ENCODE measurements around the gene AGT. TPM values are rescaled to one million over a fixed set of nuclear protein-coding genes. Genes with fewer than 3 reads are reported as not detected.
"Not testable (repeated sequence)": the region's sequence is repeated elsewhere in the genome, so short reads cannot be mapped to it uniquely, and the experiment has no call there.

Gene AGT
- total RNA-seq, 2 donors from 2014 or later = not detected

GRCh38 chr1:230725256-230726012 lies 11.5 kb upstream of the AGT start:
- peak; percentile 22 for DNase-seq (ENCODE audit: low spot score)
- H3K36me3 Mint-ChIP-seq = no peaks in the 10 kb centered on the region
- peaks cover 17 to 29% of the 10 kb centered on the region in 2 donors for H3K27me3 Mint-ChIP-seq
- no peak for ATAC-seq
- H3K9me3 Mint-ChIP-seq = no peaks in the 10 kb centered on the region
- H3K4me1 Mint-ChIP-seq (ENCODE audit: low read depth in 2 of 2) = no peaks in the 10 kb centered on the region
- H3K4me3 Mint-ChIP-seq = no peak overlapping the region
- no peak overlapping the region for H3K27ac Mint-ChIP-seq

GRCh38 chr1:230721849-230722522 lies 8.1 kb upstream of the AGT start:
- H3K27me3 Mint-ChIP-seq = peaks cover 11 to 15% of the 10 kb centered on the region in 2 donors
- not testable (repeated sequence) for ATAC-seq; H3K9me3 Mint-ChIP-seq; H3K27ac Mint-ChIP-seq; H3K4me3 Mint-ChIP-seq; H3K4me1 Mint-ChIP-seq (ENCODE audit: low read depth in 2 of 2); H3K36me3 Mint-ChIP-seq
- peak; percentile 45 for DNase-seq (ENCODE audit: low spot score)

- no peaks in the 10 kb centered on the region for H3K4me1 Mint-ChIP-seq (ENCODE audit: low read depth in 2 of 2)
- no peaks in the 10 kb centered on the region for H3K36me3 Mint-ChIP-seq
- H3K27ac Mint-ChIP-seq = no peak overlapping the region
- DNase-seq (ENCODE audit: low spot score) (peak; percentile 12), ATAC-seq (no peak)
- H3K9me3 Mint-ChIP-seq = no peaks in the 10 kb centered on the region
- no peak overlapping the region for H3K4me3 Mint-ChIP-seq
- peaks cover 0 to 14% of the 10 kb centered on the region in 2 donors for H3K27me3 Mint-ChIP-seq
Measured at GRCh38 chr1:230717251-230717650, 3.3 kb upstream of the AGT start.

GRCh38 chr1:230716453-230716852 lies 2.5 kb upstream of the AGT start:
- peaks cover 0 to 14% of the 10 kb centered on the region in 2 donors for H3K27me3 Mint-ChIP-seq
- not testable (repeated sequence) for ATAC-seq; H3K4me1 Mint-ChIP-seq (ENCODE audit: low read depth in 2 of 2); H3K36me3 Mint-ChIP-seq; H3K4me3 Mint-ChIP-seq; H3K27ac Mint-ChIP-seq; DNase-seq (ENCODE audit: low spot score); H3K9me3 Mint-ChIP-seq

- no peaks in the 10 kb centered on the region for H3K36me3 Mint-ChIP-seq
- no peaks in the 10 kb centered on the region for H3K9me3 Mint-ChIP-seq
- DNase-seq (ENCODE audit: low spot score) = peak; percentile 29
- ATAC-seq = no peak
- H3K4me1 Mint-ChIP-seq (ENCODE audit: low read depth in 2 of 2) = no peaks in the 10 kb centered on the region
- no peak overlapping the region for H3K4me3 Mint-ChIP-seq
- no peak overlapping the region for H3K27ac Mint-ChIP-seq
- H3K27me3 Mint-ChIP-seq = peaks cover 0 to 11% of the 10 kb centered on the region in 2 donors
Measured at GRCh38 chr1:230715510-230715909, 1.6 kb upstream of the AGT start.

- H3K27me3 Mint-ChIP-seq = peaks cover 0 to 10% of the 10 kb centered on the region in 2 donors
- no peak overlapping the region for H3K4me3 Mint-ChIP-seq
- DNase-seq (ENCODE audit: low spot score) = no peak
- H3K36me3 Mint-ChIP-seq = no peaks in the 10 kb centered on the region
- no peaks in the 10 kb centered on the region for H3K9me3 Mint-ChIP-seq
- H3K4me1 Mint-ChIP-seq (ENCODE audit: low read depth in 2 of 2) = peaks cover 0 to 2% of the 10 kb centered on the region in 2 donors
- ATAC-seq = no peak
- H3K27ac Mint-ChIP-seq = no peak overlapping the region
Measured at GRCh38 chr1:230713547-230713914, 391 bp downstream of the AGT start.

GRCh38 chr1:230713138-230713537 lies 784 bp downstream of the AGT start:
- DNase-seq (ENCODE audit: low spot score) (no peak), ATAC-seq (no peak)
- Mint-ChIP-seq H3K36me3 (no peaks in the 10 kb centered on the region), H3K27ac (no peak overlapping the region), H3K27me3 (peaks cover 0 to 6% of the 10 kb centered on the region in 2 donors), H3K4me3 (no peak overlapping the region), H3K4me1 (ENCODE audit: low read depth in 2 of 2) (peaks cover 0 to 6% of the 10 kb centered on the region in 2 donors), H3K9me3 (no peaks in the 10 kb centered on the region)

GRCh38 chr1:230712470-230712942 lies 1.4 kb downstream of the AGT start:
- H3K9me3 Mint-ChIP-seq = no peaks in the 10 kb centered on the region
- DNase-seq (ENCODE audit: low spot score) (no peak), ATAC-seq (no peak)

GRCh38 chr1:230711245-230711644 lies 2.7 kb downstream of the AGT start:
- H3K27ac Mint-ChIP-seq = no peak overlapping the region
- H3K36me3 Mint-ChIP-seq = no peaks in the 10 kb centered on the region
- H3K9me3 Mint-ChIP-seq = no peaks in the 10 kb centered on the region
- H3K4me1 Mint-ChIP-seq (ENCODE audit: low read depth in 2 of 2) = peaks cover 0 to 11% of the 10 kb centered on the region in 2 donors
- DNase-seq (ENCODE audit: low spot score) (no peak), ATAC-seq (no peak)
- no peak overlapping the region for H3K4me3 Mint-ChIP-seq
- H3K27me3 Mint-ChIP-seq = peaks cover 0 to 8% of the 10 kb centered on the region in 2 donors

More at GRCh38 chr1:230712470-230712942, 1.4 kb downstream of the AGT start:
- H3K27me3 Mint-ChIP-seq = peaks cover 0 to 8% of the 10 kb centered on the region in 2 donors
- H3K4me3 Mint-ChIP-seq = no peak overlapping the region
- no peak overlapping the region for H3K27ac Mint-ChIP-seq
- H3K4me1 Mint-ChIP-seq (ENCODE audit: low read depth in 2 of 2) = peaks cover 0 to 11% of the 10 kb centered on the region in 2 donors
- H3K36me3 Mint-ChIP-seq = no peaks in the 10 kb centered on the region

GRCh38 chr1:230710543-230710904 lies 3.4 kb downstream of the AGT start:
- DNase-seq (ENCODE audit: low spot score) (no peak), ATAC-seq (no peak)
- Mint-ChIP-seq H3K9me3 (no peaks in the 10 kb centered on the region), H3K4me1 (ENCODE audit: low read depth in 2 of 2) (peaks cover 0 to 11% of the 10 kb centered on the region in 2 donors), H3K27me3 (peaks cover 0 to 8% of the 10 kb centered on the region in 2 donors), H3K4me3 (no peak overlapping the region), H3K27ac (no peak overlapping the region), H3K36me3 (no peaks in the 10 kb centered on the region)

- Mint-ChIP-seq H3K4me1 (ENCODE audit: low read depth in 2 of 2) (peaks cover 0 to 11% of the 10 kb centered on the region in 2 donors), H3K4me3 (no peak overlapping the region), H3K9me3 (no peaks in the 10 kb centered on the region), H3K27me3 (peaks cover 0 to 8% of the 10 kb centered on the region in 2 donors), H3K36me3 (no peaks in the 10 kb centered on the region), H3K27ac (no peak overlapping the region)
- ATAC-seq = no peak
- no peak for DNase-seq (ENCODE audit: low spot score)
Measured at GRCh38 chr1:230709619-230710542, 4.0 kb downstream of the AGT start.

- Mint-ChIP-seq H3K9me3 (no peaks in the 10 kb centered on the region), H3K27me3 (peaks cover 0 to 6% of the 10 kb centered on the region in 2 donors), H3K4me1 (ENCODE audit: low read depth in 2 of 2) (peaks cover 0 to 11% of the 10 kb centered on the region in 2 donors), H3K36me3 (no peaks in the 10 kb centered on the region), H3K4me3 (no peak overlapping the region), H3K27ac (no peak overlapping the region)
- DNase-seq (ENCODE audit: low spot score) (no peak), ATAC-seq (no peak)
Measured at GRCh38 chr1:230708631-230709580, 5.0 kb downstream of the AGT start.
